Esophagus muscularis mucosa (tissue), 4 donors: ENCODE data around the gene RABEP1.

Experiments
- CTCF ChIP-seq, 3 experiments: fragments of 200-600 bp in 2 of 3; fragments of 450-650 bp in 1 of 3; sonication (generic) in 2 of 3; IDR thresholded peaks; one replicate each; pipeline ENCODE4 v1.5.1; 2017 to 2019; ENCODE audit warnings: antibody characterized with exemption in 3 of 3, mild to moderate bottlenecking in 2 of 3, moderate library complexity in 1 of 3
- EP300 ChIP-seq: sonication (generic); formaldehyde crosslinking; IDR thresholded peaks from one replicate; pipeline ENCODE4 v1.6.1; 2017; ENCODE audit warnings: antibody characterized with exemption
- POLR2A ChIP-seq: fragments of 450-650 bp; IDR thresholded peaks from one replicate; pipeline ENCODE4 v1.6.1; 2017; ENCODE audit warnings: antibody characterized with exemption, moderate library complexity, mild to moderate bottlenecking, low read depth

GRCh38 chr17:5362162-5362811, 80.2 kb downstream of the RABEP1 start:
- TF ChIP-seq POLR2A (no peak), EP300 (no peak), CTCF (IDR thresholded peaks at IDR 0.05) (no peak)
